ENCODE measurements around the gene TAOK2. TPM values are rescaled to one million over a fixed set of nuclear protein-coding genes. Genes with fewer than 3 reads are reported as not detected.

Gene TAOK2
- total RNA-seq, 2 experiments from 2014 or later, result 13.1 to 14.1 TPM

DNA sequence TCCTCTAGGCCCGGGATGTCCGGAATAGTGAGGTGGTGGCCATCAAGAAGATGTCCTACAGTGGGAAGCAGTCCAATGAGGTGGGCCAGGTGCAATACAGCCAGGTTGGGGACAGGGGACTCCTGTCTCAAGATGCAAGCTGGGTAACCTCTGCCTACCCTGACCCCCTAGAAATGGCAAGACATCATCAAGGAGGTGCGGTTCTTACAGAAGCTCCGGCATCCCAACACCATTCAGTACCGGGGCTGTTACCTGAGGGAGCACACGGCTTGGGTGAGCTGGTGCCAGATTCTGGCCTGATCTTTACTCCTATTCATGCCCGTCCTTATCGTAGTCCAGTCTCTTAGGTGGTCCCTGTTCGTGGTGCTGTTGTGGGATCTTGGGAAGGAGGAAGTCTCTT is 4.4 kb downstream of the TAOK2 start:
- POLR2A ChIA-PET, result interaction anchor here (1.9 kb wide), 1 partner anchor 17 kb away, joined by 9 read pairs; the partner anchor contains the start of gene TMEM219
- H3K27ac Mint-ChIP-seq, result no peak overlapping the region
- H3K4me3 ChIP-seq (ENCODE audit: low read length), result no peak overlapping the region
- no peaks in the 10 kb centered on the region for H3K9me3 ChIP-seq (ENCODE audit: control insufficient read depth in 1 of 2, insufficient read depth in 1 of 2, low read length in 2 of 2)
- no peaks in the 10 kb centered on the region for H3K9me3 Mint-ChIP-seq
- intact Hi-C loops (cut with DNase I, micrococcal nuclease), result loop anchor here in 1 of 2 experiments (5.0 kb wide), 1 partner anchor 56 kb away; no protein-coding TSS in a partner anchor
- DNase-seq, result no peak
- no peak for ATAC-seq (ENCODE audit: poor library complexity)
- H3K27me3 ChIP-seq (ENCODE audit: control insufficient read depth in 1 of 2, insufficient read depth in 2 of 2, low read length in 2 of 2), result no peaks in the 10 kb centered on the region
- H3K4me1 Mint-ChIP-seq (ENCODE audit: low read depth), result peaks cover 48% of the 10 kb centered on the region
- peaks cover 53% of the 10 kb centered on the region for H3K36me3 ChIP-seq (ENCODE audit: insufficient read depth, low read length)
- no peak overlapping the region for H3K27ac ChIP-seq (ENCODE audit: low read depth in 1 of 2, low read length in 2 of 2)
- CTCF ChIA-PET, result no interaction called here
- peaks cover 66% of the 10 kb centered on the region for H3K36me3 Mint-ChIP-seq (ENCODE audit: low read depth)
- peaks cover 37% of the 10 kb centered on the region for H3K4me1 ChIP-seq (ENCODE audit: insufficient read depth, low read length)
- H3K4me3 Mint-ChIP-seq, result no peak overlapping the region
- H3K27me3 Mint-ChIP-seq, result no peaks in the 10 kb centered on the region
- TF ChIP-seq, protein P1, sequence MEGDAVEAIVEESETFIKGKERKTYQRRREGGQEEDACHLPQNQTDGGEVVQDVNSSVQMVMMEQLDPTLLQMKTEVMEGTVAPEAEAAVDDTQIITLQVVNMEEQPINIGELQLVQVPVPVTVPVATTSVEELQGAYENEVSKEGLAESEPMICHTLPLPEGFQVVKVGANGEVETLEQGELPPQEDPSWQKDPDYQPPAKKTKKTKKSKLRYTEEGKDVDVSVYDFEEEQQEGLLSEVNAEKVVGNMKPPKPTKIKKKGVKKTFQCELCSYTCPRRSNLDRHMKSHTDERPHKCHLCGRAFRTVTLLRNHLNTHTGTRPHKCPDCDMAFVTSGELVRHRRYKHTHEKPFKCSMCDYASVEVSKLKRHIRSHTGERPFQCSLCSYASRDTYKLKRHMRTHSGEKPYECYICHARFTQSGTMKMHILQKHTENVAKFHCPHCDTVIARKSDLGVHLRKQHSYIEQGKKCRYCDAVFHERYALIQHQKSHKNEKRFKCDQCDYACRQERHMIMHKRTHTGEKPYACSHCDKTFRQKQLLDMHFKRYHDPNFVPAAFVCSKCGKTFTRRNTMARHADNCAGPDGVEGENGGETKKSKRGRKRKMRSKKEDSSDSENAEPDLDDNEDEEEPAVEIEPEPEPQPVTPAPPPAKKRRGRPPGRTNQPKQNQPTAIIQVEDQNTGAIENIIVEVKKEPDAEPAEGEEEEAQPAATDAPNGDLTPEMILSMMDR (IDR thresholded peaks at IDR 0.05), result no peak

DNA sequence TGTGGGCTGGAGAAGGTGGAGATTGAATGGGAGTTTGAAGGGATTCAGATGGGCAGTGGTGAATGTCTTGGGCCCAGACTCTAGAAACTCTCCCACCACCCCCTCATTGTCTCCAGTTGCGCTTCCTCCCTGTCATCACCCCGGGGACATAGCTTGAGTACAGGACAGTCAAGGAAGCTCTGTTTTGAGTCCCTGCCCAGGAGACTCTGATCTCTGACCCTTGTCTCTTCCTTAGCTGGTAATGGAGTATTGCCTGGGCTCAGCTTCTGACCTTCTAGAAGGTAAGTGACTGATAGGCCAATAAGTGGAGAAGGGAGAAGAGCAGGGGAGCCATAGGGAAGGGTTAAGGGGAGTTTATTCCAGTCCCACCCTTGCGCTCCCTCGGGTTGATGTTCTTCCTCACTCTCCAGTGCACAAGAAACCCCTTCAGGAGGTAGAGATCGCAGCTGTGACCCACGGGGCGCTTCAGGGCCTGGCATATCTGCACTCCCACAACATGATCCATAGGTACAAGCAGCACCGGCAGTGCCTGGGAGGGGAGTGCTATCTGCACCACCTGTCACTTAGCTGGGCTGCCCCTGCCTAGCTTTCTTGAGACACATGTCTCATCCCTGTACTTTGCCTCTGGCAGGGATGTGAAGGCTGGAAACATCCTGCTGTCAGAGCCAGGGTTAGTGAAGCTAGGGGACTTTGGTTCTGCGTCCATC is 5.0 kb downstream of the TAOK2 start:
- H3K27ac Mint-ChIP-seq, result no peak overlapping the region
- H3K4me1 Mint-ChIP-seq (ENCODE audit: low read depth), result peaks cover 41% of the 10 kb centered on the region
- H3K27ac ChIP-seq (ENCODE audit: low read depth in 1 of 2, low read length in 2 of 2), result no peak overlapping the region
- ChIA-PET POLR2A (interaction anchor here (1.9 kb wide), 1 partner anchor 17 kb away, joined by 9 read pairs; the partner anchor contains the start of gene TMEM219), CTCF (no interaction called here)
- TF ChIP-seq, protein P1 (IDR thresholded peaks at IDR 0.05), result no peak
- H3K4me3 ChIP-seq (ENCODE audit: low read length), result no peak overlapping the region
- no peaks in the 10 kb centered on the region for H3K27me3 Mint-ChIP-seq
- peaks cover 33% of the 10 kb centered on the region for H3K4me1 ChIP-seq (ENCODE audit: insufficient read depth, low read length)
- DNase-seq (no peak), ATAC-seq (ENCODE audit: poor library complexity) (no peak)
- H3K4me3 Mint-ChIP-seq, result no peak overlapping the region
- no peaks in the 10 kb centered on the region for H3K9me3 Mint-ChIP-seq
- intact Hi-C loops (cut with DNase I, micrococcal nuclease), result loop anchor here in 1 of 2 experiments (5.0 kb wide), 1 partner anchor 56 kb away; no protein-coding TSS in a partner anchor
- no peaks in the 10 kb centered on the region for H3K9me3 ChIP-seq (ENCODE audit: control insufficient read depth in 1 of 2, insufficient read depth in 1 of 2, low read length in 2 of 2)
- H3K36me3 Mint-ChIP-seq (ENCODE audit: low read depth), result peaks cover 73% of the 10 kb centered on the region
- peaks cover 59% of the 10 kb centered on the region for H3K36me3 ChIP-seq (ENCODE audit: insufficient read depth, low read length)
- H3K27me3 ChIP-seq (ENCODE audit: control insufficient read depth in 1 of 2, insufficient read depth in 2 of 2, low read length in 2 of 2), result no peaks in the 10 kb centered on the region

DNA sequence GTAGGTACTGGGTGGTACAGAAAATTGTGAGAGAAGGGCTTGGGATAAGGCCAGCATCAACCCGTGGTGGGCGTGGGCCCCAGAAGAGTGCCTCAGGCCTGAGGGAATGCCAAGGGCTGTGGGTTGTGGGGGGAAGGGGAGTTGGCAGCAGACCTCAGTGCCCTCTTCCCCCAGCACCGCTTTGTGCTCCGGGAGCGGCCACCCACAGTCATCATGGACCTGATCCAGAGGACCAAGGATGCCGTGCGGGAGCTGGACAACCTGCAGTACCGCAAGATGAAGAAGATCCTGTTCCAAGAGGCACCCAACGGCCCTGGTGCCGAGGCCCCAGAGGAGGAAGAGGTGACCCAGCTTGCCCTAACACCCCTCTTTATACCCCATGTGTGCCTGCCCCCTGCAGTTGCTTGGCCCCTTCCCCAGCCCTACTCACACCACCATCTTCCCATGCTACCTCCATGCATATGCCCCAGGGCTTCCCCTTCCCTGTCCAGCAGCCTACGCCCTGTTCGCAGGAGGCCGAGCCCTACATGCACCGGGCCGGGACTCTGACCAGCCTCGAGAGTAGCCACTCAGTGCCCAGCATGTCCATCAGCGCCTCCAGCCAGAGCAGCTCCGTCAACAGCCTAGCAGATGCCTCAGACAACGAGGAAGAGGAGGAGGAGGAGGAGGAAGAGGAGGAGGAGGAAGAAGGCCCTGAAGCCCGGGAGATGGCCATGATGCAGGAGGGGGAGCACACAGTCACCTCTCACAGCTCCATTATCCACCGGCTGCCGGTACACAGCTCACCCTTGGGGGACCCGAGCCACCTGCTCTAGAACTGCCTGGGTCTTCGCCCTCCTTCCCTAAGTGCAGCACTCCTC is 9.1 kb downstream of the TAOK2 start:
- intact Hi-C loops (cut with DNase I, micrococcal nuclease), result no loop called here
- Histone ChIP-seq H3K27me3 (ENCODE audit: control insufficient read depth in 1 of 2, insufficient read depth in 2 of 2, low read length in 2 of 2) (no peaks in the 10 kb centered on the region), H3K27ac (ENCODE audit: low read depth in 1 of 2, low read length in 2 of 2) (no peak overlapping the region), H3K4me3 (ENCODE audit: low read length) (no peak overlapping the region), H3K36me3 (ENCODE audit: insufficient read depth, low read length) (peaks cover 94% of the 10 kb centered on the region), H3K9me3 (ENCODE audit: control insufficient read depth in 1 of 2, insufficient read depth in 1 of 2, low read length in 2 of 2) (no peaks in the 10 kb centered on the region), H3K4me1 (ENCODE audit: insufficient read depth, low read length) (no peaks in the 10 kb centered on the region)
- ChIA-PET POLR2A (interaction anchor here (0.7 kb wide), 1 partner anchor 14 kb away, joined by 3 read pairs; no protein-coding TSS in a partner anchor), CTCF (no interaction called here)
- Mint-ChIP-seq H3K27ac (no peak overlapping the region), H3K4me1 (ENCODE audit: low read depth) (peaks cover under 1% of the 10 kb centered on the region), H3K4me3 (no peak overlapping the region), H3K9me3 (no peaks in the 10 kb centered on the region), H3K36me3 (ENCODE audit: low read depth) (peaks cover 91% of the 10 kb centered on the region), H3K27me3 (no peaks in the 10 kb centered on the region)
- DNase-seq, result no peak
- TF ChIP-seq, protein P1 (IDR thresholded peaks at IDR 0.05), result no peak
- ATAC-seq (ENCODE audit: poor library complexity), result no peak

Measured in CD4-positive, alpha-beta T cell (primary cell).